GM19463 (cell line): ENCODE data around the gene TFF1.

Source experiments
- ATAC-seq: cut with Tn5 transposase; IDR thresholded peaks from one replicate; pipeline ENCODE4 v1.9.1; 2021; ENCODE audit warnings: mild to moderate bottlenecking, moderate library complexity; ENCODE audit not compliant: unreplicated experiment

Gene TFF1

DNA sequence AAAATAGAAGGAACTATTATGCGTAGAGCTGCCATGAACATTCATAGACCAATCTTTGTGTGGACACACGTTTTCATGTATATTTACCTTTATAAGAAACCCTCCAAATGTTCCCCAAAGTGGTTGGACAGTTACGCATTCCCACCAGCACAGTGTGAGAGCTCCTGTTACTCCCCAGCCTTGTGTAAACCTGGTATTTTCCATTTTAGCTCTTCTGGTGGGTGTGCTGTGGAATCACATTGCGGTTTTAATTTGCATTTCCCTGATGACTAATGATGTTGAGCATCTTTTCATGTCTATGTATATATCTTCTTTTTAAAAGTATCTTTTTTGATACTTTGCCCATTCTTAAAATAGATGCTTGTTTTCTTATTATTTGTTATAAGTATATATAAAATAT is 34.2 kb upstream of the TFF1 start:
- ATAC-seq: no peak

DNA sequence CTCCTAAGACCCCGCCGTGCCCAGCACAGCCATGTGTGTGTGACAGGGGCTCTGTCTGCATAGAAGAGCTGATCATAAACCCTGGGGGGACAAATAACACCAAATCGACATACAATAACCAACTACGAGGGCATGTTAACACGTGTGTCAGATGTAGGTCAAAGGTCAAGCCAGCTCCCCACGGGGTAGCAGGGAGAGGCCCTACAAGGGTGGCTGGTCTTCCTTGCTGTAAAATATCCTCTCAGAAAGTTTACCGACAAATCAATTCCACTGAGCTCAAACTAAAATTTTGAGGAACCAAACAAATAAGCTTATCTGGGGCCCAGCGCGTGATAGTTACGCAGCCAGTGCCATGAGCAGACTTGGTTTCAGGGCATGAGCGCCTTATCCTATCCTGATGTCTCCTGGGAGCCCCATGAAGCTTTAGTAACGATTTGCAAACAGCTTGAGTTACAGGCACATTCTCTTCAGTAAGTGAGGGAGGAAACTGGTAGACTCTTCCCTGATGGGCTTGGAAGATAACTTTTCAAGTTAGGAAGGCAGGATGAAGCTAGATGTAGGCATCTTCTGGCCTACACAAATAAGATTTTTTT is 32.2 kb upstream of the TFF1 start:
- no peak for ATAC-seq

DNA sequence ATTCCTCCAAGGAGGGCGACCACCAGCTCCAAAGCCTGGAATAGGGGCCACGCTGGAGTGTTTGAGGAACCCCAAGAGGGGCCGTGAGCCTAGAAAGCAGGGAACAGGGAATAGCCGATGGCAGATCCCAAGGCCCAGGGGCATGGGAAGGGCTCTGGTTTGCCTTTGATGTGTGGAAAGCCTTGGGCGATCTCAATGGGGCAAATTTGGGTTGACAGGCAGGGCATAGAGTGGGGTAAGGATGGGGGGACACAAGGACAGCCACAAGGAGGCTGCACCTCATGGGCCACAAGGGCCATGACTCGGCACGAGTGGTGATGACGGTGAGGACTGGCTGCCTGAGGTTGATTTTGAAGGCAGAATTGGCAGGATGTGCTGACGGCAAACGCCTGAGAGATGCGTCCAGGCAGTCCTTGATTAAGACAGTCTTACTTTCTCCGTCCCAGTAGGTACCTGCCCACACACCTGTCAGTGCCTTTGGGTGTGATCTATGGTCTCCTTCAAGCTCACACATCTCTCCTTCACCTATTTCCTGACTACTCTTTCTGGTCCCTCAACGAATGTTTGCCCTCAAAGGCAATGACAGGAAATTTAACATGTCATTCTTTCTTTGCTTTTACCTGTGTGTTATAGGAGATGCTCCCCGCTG is 31.5 kb upstream of the TFF1 start:
- ATAC-seq: no peak

DNA sequence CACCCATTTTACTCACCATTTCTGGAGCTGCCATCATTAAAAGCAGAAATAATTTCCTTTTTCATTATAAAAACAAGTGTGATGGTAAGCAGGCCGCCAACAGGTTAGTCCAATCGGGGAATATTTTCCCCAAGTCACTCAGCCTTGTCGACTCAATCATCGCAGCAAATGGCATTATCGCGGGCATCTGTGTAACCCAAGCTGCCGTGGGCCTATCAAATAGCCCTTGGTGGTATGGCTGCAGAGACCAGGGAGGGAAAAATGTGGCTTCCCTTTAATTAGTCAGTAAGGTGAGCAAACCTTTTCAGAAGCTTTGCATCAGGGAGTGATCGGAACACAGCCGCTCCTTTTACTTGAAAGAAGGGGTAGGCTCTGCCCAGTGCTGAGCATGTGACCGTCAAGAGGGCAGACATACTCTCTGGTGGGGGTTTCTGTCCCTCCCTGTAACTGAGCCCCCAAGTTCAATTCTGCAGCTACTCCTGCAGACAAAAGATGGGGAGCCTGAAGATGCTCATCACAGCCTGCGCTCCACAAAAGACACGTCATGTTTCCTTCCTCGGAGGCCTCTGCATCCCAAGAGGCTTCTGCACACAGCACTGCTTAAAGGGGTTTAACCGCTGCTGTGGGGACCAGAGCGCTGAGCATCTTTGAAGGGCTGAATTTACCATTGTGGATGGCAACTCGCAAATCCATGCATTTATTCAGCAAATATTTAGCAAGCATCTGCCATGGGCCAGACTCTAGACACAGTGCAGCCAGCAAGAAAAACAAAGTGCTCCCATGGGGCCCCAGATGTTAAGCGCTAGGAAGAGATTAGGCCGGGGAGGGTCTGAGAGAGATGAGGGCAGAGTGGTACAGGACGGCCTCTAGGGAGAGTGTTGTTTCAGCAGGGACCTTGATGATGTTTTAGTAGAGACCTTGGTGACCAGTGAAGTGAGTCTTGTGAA is 30.7 kb upstream of the TFF1 start:
- no peak for ATAC-seq

DNA sequence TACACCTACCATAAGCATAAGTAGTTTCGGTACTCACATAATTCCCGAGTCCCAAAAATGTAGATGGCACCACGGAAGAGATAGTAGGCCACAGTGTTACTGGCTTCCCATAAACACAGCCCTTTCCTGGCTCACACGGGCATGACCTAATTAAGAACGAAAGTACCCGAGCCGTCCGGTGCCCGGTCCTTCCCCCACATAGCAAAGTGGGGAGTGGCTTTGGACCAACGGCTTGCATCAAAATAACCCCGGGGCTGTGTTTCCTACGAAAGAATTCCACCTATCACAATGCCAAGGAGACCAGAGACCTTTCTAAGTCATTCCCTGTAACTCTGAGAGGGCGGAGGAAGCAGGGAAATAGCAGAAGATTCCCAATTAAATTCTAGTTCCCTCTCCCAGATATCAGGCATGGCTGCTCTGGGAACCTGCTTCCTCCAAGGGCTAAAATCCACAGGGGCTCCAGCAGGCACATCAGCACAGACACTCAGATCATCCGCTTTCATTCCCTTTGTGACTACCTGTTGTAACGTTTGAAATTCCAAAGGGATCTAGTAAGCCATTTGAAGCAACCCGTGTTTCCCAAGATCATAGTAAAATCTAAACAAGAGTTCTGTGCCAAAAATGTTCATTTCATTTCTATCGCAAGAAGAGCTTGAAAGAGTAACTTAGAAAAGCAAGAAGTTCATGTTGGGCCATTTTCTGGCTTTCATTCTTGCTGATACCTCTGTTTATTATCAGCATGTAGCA is 29.7 kb upstream of the TFF1 start, which contains the start of gene TMPRSS3:
Gene TMPRSS3 (minus strand): TSS at position 148 of the 747 bp plus-strand sequence. CDS start 635 bp downstream, outside the sequence.
- ATAC-seq: no peak

DNA sequence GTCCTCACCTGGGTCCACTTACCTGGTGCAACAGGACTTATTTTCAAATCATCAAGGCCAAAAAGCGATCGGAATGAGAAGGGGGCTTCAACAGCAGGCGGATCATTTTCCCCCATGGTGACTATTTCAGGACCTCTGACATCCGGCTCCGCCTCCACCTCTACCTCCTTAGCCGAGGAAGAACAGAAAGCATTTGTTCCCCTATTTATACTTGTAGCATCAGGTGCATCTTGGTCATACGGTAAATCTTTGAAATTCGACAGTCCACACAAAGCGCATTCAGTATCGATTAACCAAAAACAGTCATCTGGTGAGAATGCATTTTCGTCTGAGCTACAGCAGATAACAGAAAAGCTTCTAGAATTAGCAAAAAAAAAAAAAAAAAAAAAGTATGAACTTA is 29.0 kb upstream of the TFF1 start:
- no peak for ATAC-seq

DNA sequence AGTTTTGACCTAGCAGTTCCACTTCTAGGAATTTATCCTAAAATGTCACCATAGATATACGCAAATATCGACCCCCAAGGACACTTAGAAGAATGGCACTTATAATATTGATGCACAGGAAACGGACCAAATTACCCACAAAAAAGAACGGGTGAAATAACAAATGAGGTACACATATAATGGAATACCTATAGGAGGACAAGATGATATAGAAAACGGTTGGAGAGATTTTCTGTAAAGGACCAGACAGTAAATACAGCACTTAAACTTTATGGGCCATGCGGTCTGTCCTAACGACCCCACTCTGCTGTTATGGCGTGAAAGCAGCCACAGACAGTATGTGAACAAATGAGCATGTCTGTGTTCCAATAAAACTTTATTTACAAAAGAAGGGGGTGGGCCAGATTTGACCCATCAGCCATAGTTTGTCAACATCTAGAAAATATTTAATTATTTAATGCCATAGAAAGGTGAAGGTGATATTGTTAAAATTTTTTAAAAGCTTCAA is 27.2 kb upstream of the TFF1 start:
- ATAC-seq: no peak

DNA sequence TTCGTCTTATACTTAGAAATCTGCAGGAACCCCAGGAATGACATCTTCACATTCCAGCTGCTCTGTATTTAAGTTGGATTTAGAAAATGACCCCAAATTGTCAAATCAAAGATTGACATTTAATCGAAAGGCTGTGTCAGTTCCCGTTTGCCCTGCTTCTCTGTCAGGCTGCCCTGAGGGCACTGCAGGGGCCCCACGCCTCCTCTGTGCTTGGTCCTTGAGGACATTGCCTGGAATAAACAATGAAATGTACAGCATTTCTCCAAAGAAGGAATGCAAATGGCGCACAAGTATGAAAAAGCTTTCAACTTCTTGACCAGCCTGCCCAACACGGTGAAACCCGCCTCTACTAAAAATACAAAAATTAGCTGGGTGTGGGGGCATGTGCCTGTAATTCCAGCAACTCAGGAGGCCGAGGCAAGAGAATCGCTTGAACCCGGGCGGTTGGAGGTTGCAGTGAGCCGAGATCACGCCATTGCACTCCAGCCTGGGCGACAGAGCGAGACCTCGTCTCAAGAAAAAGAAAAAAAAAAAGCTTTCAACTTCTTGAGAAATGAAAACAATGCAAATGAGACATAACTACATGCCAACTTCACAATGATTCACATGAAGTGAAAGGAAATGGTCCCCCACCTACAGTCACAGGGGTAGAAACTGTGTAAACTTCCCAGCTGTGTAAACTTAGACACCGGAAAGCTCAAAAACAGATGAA is 26.6 kb upstream of the TFF1 start:
- ATAC-seq: peak; percentile 68

DNA sequence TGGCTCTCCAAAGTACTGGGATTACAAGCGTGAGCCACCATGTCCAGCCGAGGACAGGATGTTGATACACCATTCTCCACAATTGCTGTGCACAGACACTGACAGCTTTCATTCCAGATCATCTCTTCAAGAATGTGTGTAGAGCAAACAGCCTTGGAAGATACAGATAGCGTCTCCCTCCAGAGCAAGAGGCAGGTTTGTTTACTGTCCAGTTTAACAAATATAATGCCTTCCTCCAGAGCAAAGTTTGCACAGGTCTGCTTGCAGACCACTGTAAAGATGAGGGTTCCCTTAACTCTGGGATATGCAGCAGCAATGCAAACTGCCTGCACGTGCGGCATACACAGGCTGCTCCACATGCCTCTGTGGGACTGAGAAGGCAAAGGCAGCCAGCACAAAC is 25.0 kb upstream of the TFF1 start:
- no peak for ATAC-seq

DNA sequence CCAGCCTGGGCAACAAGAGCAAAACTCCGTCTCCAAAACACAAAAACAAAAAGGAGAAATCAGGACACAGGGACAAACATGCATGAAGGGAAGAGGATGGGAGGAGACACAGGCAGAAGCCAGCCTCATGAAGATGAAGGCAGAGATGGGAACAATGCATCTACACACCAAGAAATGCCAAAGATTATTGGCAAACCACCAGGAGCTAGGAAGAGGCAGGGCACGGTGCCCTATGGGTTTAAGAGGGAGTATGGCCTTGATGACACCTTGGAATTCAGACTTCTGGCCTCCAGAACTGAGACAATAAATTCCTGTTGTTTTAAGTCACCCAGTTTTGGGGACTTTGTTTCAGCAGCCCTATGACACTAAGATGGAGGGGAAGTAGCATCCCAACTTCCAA is 24.4 kb upstream of the TFF1 start:
- no peak for ATAC-seq

DNA sequence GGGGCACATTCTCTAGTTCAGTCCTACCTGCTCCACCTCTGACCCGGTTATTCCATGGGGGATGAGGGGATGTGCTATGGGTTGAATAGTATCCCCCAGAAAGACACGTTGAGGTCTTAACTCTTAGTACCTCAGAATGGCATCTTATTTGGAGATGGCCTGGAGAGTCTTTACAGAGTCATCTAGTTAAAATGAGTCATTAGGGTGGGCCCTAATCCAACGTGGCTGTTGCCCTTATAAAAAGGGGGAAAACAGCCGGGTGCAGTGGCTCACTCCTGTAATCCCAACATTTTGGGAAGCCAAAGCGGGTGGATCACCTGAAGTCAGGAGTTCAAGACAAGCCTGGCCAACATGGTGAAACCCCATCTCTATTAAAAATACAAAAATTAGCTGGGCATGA is 23.9 kb upstream of the TFF1 start:
- no peak for ATAC-seq

DNA sequence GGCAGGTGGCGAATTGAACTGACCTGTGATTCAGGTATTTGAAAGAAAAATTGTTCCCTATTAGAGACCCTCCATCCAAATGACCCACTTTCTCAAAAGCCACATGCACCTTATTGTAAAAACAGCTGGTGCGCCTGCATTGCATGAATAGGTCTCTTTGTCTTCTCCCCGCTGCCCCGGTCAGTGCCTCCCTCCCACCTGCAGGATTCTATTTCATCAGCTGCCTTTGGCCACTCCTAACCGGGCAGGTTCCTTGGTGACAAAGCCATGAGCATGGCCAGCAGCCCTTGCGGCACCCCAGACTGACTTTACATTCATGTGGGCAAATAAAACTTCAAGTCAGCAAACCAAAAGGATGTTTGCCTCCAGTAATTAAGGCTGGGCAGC is 23.1 kb upstream of the TFF1 start:
- ATAC-seq: no peak

DNA sequence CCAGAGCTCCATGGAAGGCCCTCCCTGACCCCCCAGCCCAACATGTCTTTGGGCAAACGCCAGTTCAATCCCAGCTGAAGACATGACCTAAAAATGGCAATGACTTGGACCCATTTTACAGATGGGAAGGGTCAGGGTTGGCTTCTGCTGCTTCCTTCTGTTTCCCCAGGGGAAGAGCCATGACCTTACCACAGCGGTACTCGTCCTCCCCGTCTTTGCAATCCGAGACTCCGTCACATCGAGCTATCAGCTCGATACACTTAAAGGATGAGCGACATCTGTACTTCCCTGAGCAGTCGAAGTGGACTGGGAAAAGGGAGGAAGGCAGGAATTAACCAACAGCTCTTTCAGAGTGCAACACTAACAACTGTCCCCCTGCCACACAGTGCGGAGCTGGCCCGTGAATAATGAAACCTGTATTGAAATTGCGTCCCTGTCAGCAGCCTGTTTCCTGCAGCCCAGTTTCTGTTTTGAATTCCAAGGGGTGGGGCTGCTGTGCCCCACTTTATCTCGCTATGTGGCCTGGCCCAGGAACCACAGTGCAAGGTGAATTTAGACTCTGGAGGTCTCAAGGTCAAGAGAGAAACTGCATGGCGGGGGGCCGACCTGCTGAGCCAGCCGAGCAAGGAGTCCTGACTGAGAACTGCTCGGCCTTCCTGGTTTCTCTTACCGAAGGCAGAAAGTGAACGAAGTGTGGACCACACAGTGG is 22.6 kb upstream of the TFF1 start:
- ATAC-seq: no peak

DNA sequence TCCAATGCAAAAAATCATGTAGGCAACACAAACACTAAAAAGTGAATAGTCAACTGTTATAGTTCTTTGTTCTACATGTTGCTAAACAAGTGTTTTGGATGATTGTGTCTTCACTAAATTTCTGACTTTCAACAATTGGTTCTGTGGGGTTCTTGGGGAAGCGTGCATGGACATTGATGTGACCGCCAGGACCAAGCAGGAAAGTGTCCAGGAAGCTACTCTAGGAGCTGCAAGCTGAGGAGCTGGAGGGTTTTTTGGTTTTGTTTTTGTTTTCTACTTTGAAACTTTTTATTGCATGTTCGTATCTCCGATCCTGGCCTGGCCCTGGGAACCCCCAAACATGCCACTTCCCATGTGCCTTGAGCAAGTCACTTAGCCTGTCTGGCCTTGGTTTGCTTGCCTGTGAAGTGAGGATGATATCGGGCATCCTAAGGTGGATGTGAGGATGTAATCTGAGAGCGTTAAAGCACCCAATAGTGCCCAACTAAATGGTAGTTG is 21.6 kb upstream of the TFF1 start:
- no peak for ATAC-seq

DNA sequence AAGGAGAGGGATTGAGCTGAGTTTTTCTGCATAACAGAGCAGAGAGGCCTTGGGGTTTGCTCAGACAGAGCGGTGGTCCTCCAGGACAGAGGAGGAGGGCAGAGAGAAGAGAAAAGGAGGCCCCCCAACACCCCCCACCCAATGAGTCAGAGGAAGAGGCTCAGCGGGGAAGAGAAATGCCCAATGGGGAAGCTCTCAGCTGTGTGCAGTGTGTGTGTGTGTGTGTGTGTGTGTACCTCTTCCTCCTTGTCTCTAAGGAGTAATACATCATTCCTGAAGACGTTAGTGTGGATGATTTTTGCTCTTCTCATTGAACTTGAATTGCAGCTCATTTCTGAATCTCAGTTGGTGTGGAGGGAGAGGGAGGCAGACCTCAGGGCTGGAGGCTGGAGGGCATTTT is 20.8 kb upstream of the TFF1 start:
- ATAC-seq: no peak

DNA sequence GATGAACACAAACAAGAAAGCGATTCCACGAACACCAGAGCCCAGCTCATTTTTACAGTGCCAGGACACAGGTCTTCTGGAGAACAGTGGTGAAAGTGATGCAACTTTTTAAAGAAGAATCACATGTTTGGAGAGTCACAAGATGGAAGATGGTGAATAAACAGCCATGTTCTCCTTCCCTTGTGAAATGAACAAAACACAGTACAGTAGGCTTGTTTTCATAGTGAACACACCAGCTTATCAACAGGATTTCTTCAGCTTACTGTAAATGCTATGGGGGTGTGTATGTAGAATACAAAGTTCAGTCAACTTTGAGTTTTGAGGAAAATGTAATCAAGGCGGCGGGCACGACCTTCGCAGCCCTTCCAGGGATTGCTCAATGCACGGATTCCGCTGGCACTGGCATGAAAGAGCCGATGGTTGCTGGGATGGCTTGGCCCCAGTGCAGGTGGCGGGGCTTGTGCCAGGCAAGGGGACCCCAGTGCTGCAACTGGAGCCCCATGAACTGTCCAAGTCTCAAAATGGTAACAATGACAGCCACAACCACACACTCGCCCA is 19.8 kb upstream of the TFF1 start:
- ATAC-seq: no peak

DNA sequence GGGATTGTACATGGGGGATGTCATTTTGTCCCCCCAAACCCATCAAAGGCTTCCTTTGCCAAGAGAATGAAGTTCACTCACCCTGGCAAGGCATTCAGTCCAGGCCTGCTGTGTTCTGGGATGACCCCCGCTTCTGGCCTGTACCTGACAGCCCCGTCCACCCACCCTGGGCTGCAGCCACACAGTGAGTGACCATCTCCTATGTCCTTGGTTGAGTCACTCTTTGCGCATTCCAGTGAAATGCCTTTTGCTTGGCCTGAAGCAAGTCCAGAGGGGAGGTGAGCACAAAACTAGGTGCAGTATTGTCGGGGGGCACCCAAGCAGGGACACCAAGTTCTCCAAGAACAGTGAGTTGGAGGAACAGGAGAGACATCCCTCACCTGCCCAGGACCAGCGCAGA is 19.3 kb upstream of the TFF1 start:
- ATAC-seq: no peak

DNA sequence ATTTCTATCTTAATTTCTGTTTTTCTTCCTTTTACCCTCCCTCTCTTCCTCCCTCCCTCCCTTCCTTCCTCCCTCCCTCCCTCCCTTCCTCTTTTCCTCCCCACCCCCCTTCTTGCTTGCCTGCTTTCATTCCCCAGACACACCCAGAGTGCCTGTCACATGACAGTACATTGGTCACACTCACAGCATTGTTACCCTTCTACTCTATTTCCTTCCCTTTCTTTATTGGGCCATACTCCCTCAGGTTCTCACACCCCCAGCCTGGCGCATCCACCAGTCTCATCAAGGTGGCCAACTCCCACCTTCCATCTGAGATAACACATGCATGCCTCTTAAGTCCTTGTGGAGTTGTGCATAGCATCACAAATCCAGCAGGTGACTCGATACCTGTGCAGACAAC is 18.7 kb upstream of the TFF1 start:
- no peak for ATAC-seq
